K562 (cell line): ENCODE measurements around the gene LTBP4. TPM values are rescaled to one million over a fixed set of nuclear protein-coding genes. Genes with fewer than 3 reads are reported as not detected.
A peak's percentile ranks its signal among the peaks of the same experiment; 100 is the strongest.

Experiments
- CREB1 ChIP-seq, 2 experiments: sonication (generic) in 1 of 2; formaldehyde crosslinking in 1 of 2; IDR thresholded peaks; 2 replicates each; pipeline versions ENCODE4 v1.6.1 to v1.8.0; 2012 to 2022; ENCODE audit warnings: inconsistent platforms in 1 of 2, mild to moderate bottlenecking in 1 of 2, missing genetic modification reagents in 1 of 2, moderate library complexity in 1 of 2
- EP300 ChIP-seq: IDR thresholded peaks from 2 replicates; pipeline ENCODE4 v1.6.1; 2012; ENCODE audit warnings: low read length, improper control_type of control experiment
- GTF3C2 ChIP-seq: IDR thresholded peaks from 3 replicates; pipeline ENCODE4 v1.6.1; 2011; ENCODE audit warnings: borderline replicate concordance, mild to moderate bottlenecking, moderate library complexity; ENCODE audit not compliant: insufficient read length; ENCODE audit errors: extremely low read depth
- HOMEZ ChIP-seq: fragments of 250-450 bp; sonication (Bioruptor Pico); IDR thresholded peaks from 2 replicates; pipeline ENCODE4 v1.4.0; 2020; ENCODE audit warnings: mild to moderate bottlenecking, moderate library complexity
- ILF3 ChIP-seq: fragments of 450-650 bp; IDR thresholded peaks from 2 replicates; pipeline ENCODE4 v1.6.1; 2018; ENCODE audit warnings: antibody characterized with exemption, mild to moderate bottlenecking, moderate library complexity, borderline replicate concordance
- NFYB ChIP-seq: IDR thresholded peaks from 2 replicates; pipeline ENCODE4 v1.6.1; 2011; ENCODE audit warnings: mild to moderate bottlenecking, moderate library complexity; ENCODE audit not compliant: insufficient read length; ENCODE audit errors: extremely low read depth
- NR4A1 ChIP-seq, 2 experiments: fragments of 250-450 bp in 1 of 2; fragments of 450-650 bp in 1 of 2; sonication (Bioruptor Pico) in 1 of 2; IDR thresholded peaks; 2 replicates each; pipeline versions ENCODE4 v1.4.0 to v1.6.1; 2016 to 2020; ENCODE audit warnings: mild to moderate bottlenecking in 2 of 2, missing compliant biosample characterization in 1 of 2, missing genetic modification characterization in 1 of 2, moderate library complexity in 1 of 2
- OTX1 ChIP-seq: fragments of 450-650 bp; formaldehyde crosslinking; IDR thresholded peaks from 2 replicates; pipeline ENCODE4 v1.4.0; 2022; ENCODE audit warnings: mild to moderate bottlenecking
- PREB ChIP-seq: sonication (generic); formaldehyde crosslinking; IDR thresholded peaks from 2 replicates; pipeline ENCODE4 v1.8.1; 2023; ENCODE audit warnings: mild to moderate bottlenecking, missing genetic modification reagents
- ZNF24 ChIP-seq: fragments of 450-650 bp; IDR thresholded peaks from 2 replicates; pipeline ENCODE4 v1.6.1; 2016
- ZNF445 ChIP-seq: fragments of 250-450 bp; sonication (Bioruptor Pico); IDR thresholded peaks from 2 replicates; pipeline ENCODE4 v1.4.0; 2020; ENCODE audit warnings: low read depth, mild to moderate bottlenecking, moderate library complexity
- ZNF655 ChIP-seq: fragments of 250-450 bp; sonication (Bioruptor Pico); IDR thresholded peaks from 2 replicates; pipeline ENCODE4 v1.5.0; 2021
- ZNF740 ChIP-seq, 3 experiments: fragments of 200-800 bp in 1 of 3; sonication (Bioruptor generic) in 1 of 3; sonication (generic) in 1 of 3; formaldehyde crosslinking in 1 of 3; IDR thresholded peaks; 2 replicates each; pipeline versions ENCODE4 v1.6.1 to v1.8.0; 2016 to 2022; ENCODE audit warnings: mild to moderate bottlenecking in 2 of 3, missing compliant biosample characterization in 2 of 3, missing genetic modification characterization in 2 of 3, missing genetic modification reagents in 1 of 3
- ZNF79 ChIP-seq: fragments of 250-450 bp; sonication (Bioruptor Pico); IDR thresholded peaks from 2 replicates; pipeline ENCODE4 v1.4.0; 2020; ENCODE audit warnings: low read depth, mild to moderate bottlenecking, moderate library complexity
- polyA plus RNA-seq, 8 experiments: library from polyadenylated mRNA; depleted of rRNA in 4 of 8; stranded (reverse) in 5 of 8; unstranded in 3 of 8; fragments of >200 nt; fragmentation: Nextera tagmentation in 2 of 8; fragmentation: Illumina TruSeq in 1 of 8; extraction: Ambion mirVana in 2 of 8; extraction: Trizol in 1 of 8; gene quantifications; 2 replicates each; pipeline versions ENCODE4 v1.2.1 to v1.2.3, GENCODE V29; 2011 to 2014; ENCODE audit warnings: inconsistent platforms in 1 of 8, missing spikeins in 1 of 8
- total RNA-seq, 7 experiments: library from RNA; depleted of rRNA in 6 of 7; stranded (reverse); fragments of >200 nt in 6 of 7; fragmentation: Illumina TruSeq in 2 of 7; extraction: Trizol in 2 of 7; gene quantifications; 2 replicates each; pipeline versions ENCODE4 v1.2.1 to v1.2.3, GENCODE V29; 2011 to 2021; ENCODE audit warnings: low replicate concordance in 1 of 7

The LTBP4 gene
- total and polyA plus RNA-seq, 9 of the 15 experiments (the other 6 are each of a cell fraction or from before 2014, with no cell fraction given): 0.35 to 160 (median 31.6) TPM

GRCh38 chr19:40571005-40571318, 30.2 kb upstream of the LTBP4 start (continued):
- TF ChIP-seq GTF3C2: no peak
- TF ChIP-seq CREB1 (IDR thresholded peaks at IDR 0.05): no peak
- TF ChIP-seq CREB1 (CRISPR knock-in tag; IDR thresholded peaks at IDR 0.05): 0 out of 2 replicates have a peak, but pooled peaks have one; percentile 40
- TF ChIP-seq NFYB: peak; percentile 84
- no peak for TF ChIP-seq PREB (CRISPR knock-in tag)
- no peak for TF ChIP-seq ZNF445 (CRISPR knock-in tag)
- TF ChIP-seq EP300: 0 out of 2 replicates have a peak, but pooled peaks have one; percentile 1
- peak; percentile 76; the same call in 1 of the 2 replicates for TF ChIP-seq ZNF740 (CRISPR knock-in tag; IDR thresholded peaks at IDR 0.05)
- no peak for TF ChIP-seq ZNF740 (tag; IDR thresholded peaks at IDR 0.05)
- no peak for TF ChIP-seq OTX1 (CRISPR knock-in tag)
- TF ChIP-seq HOMEZ (CRISPR knock-in tag): no peak
- TF ChIP-seq ILF3: no peak
- no peak for TF ChIP-seq ZNF24
- no peak for TF ChIP-seq ZNF79 (CRISPR knock-in tag)
- TF ChIP-seq ZNF655: no peak
- no peak for TF ChIP-seq NR4A1 (CRISPR knock-in tag; IDR thresholded peaks at IDR 0.05)
- no peak for TF ChIP-seq NR4A1 (tag; IDR thresholded peaks at IDR 0.05)
